ENCODE data around the gene TRAF7.
"Not testable (repeated sequence)": the region's sequence is repeated elsewhere in the genome, so short reads cannot be mapped to it uniquely, and the experiment has no call there.

Gene TRAF7

GRCh38 chr16:2122934-2123683, 32.5 kb upstream of the TRAF7 start:
- not testable (repeated sequence) for DNase-seq

DNA sequence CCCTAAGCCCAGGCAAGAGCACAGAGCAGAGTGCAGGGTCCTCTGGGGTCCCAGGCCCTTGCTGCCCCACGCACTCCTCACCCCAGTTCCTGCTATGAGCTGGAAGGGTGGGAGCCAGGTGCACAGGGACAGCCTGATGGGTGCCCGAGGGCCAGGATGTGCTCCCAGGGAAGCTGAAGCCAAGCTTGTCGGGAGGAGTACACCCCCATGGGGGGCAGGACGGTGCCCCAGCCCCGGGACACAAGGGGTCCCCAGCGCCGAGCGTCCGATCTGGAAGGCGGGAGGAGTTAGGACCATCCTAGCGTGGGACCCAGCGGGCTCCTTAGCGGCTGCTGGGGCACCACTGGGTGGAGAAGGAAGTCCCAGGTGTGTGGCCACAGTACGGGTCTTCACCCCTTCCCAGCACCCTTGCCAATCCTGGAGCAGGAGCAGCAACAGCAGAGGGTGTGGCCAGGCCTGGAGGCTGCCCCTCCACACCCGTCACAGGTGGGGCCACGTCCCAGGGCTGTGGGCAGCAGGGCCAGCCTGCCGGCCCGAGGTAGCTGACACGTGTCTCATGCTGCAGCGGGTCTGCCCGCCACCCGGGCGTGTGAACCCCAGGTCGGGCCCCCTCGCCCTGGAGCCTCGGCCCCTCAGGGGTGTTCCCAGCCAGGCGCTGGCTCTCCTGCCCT, 31.7 kb upstream of the TRAF7 start:
- DNase-seq = peak; percentile 17

- DNase-seq = not testable (repeated sequence)
Observed at GRCh38 chr16:2124377-2124693, 31.2 kb upstream of the TRAF7 start.

- DNase-seq = peak; percentile 85
Observed at GRCh38 chr16:2124694-2125444, 30.7 kb upstream of the TRAF7 start.

GRCh38 chr16:2125609-2126008, 30.0 kb upstream of the TRAF7 start:
- not testable (repeated sequence) for DNase-seq

DNA sequence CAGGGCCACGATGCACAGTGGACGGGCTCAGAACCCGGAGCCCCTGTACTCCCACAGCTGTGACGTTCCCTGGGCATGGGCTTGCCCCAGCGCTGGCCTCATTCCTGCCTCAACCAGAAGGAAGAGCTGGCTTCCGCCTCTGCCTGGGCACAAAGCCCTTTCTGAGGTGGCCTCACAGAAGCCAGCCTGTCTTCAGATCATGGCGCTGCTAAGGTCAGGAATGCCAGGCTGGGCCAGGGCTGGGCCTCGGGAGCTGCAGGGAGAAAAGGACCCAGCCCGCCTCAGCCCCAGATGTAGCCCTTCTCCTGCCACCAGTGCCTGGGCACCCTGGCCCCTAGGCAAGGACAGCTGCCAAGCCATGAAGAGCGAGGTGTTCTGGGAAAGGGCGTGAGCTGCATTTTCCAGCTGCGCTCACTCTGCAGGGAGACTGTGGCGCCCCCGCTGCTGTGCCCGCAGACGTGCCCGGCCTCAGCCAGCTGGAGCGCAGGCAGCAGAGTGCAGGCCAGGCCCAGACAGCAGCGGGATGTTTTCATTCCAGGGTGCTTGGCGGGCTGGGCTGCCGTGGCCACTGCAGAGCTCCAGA, 29.3 kb upstream of the TRAF7 start:
- DNase-seq = peak; percentile 15

DNA sequence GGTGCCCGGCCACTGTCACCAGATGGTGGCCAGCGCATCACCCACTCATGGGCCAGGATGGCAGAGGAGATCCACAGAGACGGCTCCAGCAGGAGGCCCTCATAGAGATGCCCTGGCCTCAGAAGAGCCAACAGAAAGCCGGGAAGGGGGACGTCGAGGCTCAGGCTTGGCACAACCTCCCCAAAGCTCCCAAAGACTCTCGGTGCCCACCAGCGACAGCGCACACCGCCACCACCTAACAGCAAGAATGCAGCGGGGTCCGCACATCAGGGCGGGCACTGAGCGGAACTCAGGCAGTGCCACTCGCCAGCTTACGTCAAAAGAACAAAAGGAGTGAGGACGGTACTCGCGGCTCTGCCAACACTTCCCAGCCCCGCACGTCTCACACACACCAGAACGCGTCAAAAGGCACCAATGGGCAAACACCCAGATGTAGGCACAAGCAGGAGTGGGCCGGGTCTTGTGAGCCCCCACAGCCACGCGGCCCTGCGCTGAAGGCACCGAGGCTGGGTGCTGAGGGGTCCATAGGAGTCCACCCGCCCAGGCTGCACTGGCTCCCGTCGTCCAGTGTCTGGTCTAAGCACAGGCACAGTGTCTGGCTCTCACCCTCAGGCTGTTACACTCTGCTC, 28.5 kb upstream of the TRAF7 start:
- not testable (repeated sequence) for DNase-seq

GRCh38 chr16:2127630-2128280, 27.8 kb upstream of the TRAF7 start:
- peak; percentile 70 for DNase-seq

DNA sequence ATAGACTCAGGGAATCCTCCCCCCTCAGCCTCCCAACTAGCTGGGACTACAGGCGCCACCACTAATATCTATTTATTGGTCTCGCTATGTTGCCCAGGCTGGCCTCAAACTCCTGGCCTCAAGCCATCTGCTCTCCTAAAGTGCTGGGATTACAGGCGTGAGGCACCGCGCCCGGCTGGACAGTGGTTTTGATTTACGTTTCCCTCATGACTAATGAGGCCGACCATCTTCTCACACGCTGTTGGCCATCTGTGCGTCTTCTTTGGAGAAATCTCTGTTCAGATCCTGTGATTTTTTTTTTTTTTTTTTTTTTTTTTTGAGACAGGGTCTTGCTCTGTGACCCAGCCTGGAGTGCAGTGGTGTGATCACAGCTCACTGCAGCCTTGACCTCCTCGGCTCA, 26.3 kb upstream of the TRAF7 start:
- not testable (repeated sequence) for DNase-seq

DNA sequence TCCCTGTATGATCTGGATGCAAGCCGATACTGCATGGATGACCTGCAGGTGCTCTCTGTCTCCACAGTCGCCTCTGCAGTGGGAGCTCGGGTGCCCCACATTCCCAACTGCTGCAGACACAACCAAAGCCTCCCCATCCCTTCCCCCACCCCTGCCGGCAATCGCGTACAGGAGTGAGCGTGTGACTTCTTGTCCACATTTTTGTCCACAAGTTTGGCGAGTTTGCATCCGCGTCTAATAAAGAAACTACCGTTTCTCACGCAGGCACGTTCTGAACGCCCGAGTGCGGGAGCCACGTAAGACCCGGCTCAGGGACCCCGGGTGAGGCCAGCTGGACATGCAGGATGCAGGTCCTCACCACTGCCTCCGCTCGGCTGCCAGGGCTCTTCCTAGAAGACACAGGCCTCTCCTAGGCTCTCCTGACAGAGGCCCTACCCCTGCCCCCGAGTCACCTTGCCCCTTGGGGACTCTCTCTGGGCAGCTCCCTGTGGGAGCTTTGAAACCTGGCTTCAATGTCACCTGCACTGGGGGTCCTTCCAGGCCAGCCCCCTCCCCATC, 25.6 kb upstream of the TRAF7 start:
- DNase-seq = not testable (repeated sequence)

GRCh38 chr16:2133797-2134196, 21.8 kb upstream of the TRAF7 start:
- not testable (repeated sequence) for DNase-seq

- not testable (repeated sequence) for DNase-seq
Observed at GRCh38 chr16:2135071-2135470, 20.5 kb upstream of the TRAF7 start.

DNA sequence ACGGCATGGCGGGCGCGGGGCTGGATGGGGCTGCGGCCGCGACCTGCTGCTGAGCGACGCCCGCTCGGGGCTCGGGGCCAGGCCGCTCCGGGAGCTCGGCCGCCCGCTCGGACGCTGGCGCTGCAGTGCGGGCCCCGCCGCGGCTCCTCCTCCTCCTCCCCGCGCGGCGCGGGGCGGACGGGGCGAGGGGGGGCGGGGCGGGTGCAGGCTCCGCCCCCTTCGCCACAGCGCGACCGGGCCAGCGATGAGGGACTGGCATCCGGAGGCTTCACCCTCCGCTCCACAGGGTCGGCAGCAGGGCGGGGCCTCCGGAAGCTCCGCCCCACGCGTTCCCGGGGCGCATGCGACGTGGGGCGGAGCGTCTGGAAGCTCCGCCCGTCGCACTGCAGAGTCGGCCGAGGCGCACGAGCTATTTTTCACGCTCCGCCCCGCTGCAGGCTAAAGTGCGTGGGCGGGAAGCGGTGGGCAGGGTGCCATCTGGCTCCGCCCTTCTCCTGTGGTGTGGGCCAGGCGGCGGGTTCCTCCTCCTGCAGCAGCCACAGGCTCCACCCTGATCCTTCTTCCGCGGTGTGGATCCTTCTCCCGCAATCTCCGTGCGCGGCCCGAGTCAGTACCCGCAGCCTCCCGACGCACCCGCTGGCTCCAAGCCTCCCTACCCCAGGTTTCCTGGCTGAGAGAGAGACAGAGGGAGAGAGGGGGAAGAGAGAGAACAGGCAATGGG, 19.7 kb upstream of the TRAF7 start, which contains the start of gene PKD1:
Gene PKD1, minus strand, starts transcription at position 129 of the 721 bp plus-strand sequence. CDS start 209 bp downstream, outside the sequence.
- peak; percentile 95 for DNase-seq

DNA sequence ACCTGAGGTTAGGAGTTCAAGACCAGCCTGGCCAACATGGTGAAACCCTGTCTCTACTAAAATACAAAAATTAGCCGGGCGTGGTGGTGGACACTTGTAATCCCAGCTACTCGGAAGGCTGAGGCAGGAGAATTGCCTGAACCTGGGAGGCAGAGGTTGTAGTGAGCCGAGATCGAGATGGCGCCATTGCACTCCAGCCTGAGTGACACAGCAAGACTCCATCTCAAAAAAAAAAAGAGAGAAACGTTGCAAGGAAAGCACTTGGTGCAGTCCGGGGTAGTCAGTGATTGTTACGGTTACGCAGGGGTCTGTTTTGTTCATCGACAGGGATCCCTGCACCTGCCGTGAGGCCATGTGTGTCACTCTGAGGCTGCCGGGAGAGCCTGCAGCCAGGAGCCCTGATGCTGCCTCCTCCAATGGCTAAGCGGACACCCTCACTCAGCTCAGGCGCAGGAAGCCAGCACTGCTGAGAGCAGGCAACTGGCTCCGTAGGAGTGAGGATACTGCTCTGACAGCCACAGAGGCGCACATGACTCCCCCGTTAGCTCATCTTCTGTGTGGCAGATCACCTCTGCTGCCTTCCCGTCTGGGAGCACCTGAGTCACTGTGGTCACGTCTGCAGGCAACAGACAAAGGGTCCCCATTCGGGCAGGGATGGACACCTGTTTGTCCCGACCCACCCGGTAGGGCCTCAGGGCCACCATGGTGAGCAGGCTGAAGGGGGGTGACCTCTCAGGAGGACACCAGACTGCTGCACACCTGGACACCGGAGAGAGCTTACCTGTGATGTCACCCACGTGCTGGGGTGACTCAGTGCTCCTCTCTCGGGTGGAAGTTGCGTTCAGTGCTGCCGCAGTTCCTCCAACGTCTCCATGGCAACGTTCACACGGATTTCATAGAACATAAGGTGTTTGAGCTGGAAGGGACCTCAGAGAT, 12.4 kb upstream of the TRAF7 start:
- no peak for DNase-seq

DNA sequence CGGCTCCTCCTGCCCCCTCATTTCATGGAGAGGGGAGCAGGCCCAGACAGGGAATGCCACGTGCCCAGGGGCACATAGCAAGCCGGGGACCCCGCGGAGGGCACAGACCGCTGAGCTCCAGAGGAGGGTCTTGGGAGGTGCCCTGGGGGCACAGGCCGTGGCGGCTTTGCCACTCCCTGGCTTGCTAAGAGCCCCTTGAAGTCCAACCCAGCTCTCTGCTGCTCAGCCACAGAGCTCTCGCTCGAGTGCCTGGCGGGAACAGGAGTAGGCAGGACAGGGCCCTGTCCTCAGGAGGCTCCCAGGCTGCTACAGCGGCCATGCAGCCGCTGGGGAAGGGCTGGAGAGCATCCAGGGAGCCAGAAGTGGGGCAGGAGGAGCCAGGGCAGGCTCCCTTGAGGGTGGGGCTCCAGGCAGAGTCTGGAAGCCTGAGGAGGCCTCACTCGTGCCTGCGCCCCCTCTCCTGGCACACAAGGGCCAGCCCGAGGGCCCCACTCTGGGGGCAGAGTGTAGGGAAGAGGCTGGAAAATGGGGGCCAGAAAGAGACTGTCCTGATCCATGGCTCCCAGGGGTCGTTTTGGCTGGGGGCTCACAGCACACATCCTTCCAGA, 11.6 kb upstream of the TRAF7 start:
- no peak for DNase-seq

DNA sequence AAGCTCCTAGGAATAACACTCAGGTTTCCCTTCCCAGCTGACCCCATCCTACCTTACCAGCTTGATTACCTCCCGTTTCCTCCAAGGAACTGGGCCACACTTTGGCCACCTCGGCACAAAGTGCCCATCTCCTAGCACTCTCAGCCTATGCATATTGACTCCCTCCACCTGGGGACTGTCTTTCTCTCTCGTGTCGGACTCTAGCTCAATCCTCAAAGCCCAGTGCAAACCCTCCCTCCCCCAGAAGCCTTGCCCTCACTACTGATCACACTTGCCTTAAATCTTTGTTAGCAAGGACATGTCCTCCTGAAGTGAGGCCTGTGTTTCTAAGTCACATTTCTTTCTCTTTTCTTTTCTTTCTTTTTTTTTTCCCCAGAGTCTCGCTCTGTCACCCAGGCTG, 9.7 kb upstream of the TRAF7 start:
- DNase-seq = no peak

GRCh38 chr16:2147378-2147777, 8.2 kb upstream of the TRAF7 start:
- no peak for DNase-seq

DNA sequence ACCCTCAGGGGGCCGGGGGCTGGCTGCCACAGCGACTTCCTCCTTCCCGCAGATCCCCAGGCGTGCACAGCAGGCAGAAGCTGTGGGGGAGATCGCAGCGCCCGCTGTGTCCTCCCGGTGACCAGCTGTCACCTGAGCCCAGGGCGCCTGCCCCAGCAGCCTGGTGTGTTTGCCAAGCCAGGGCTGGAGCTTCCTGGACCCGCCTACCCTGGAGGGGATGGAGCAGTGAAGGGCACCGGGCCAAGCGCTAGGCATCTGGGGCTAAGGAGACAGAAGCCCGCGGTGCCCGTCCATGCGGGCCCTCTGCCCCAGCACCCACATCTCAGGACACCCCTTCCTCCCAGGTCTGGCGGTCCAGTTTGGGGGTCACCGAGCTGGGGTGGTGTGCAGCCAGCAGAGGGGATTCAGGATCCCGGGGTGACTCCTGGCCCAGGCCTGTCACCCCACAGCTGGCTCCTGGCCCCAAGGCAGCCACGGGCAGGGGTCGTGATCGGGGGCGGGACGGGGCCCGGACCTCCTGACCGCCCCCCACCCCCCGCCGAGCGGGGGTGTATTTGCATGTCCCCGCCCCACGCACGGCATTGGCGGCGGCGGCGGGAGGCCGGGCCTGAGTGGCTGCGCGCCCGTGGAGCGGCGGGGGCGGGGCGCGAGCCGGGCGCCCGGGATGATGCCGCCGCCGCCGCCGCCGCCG, 7.5 kb upstream of the TRAF7 start, which contains the start of gene RAB26:
Gene RAB26, plus strand, starts transcription at position 645 of the 691 bp plus-strand sequence. CDS start 159 bp downstream, outside the sequence.
- peak; percentile 77 for DNase-seq
